Gastroesophageal sphincter (tissue), 4 donors: Measurements from ENCODE around the gene PDX1. TPM values are rescaled to one million over a fixed set of nuclear protein-coding genes. Genes with fewer than 3 reads are reported as not detected.

Experiments
- ATAC-seq: fragments of 150-250 bp; one replicate; pipeline ENCODE4 v1.9.1; 2016; ENCODE audit warnings: mild to moderate bottlenecking, moderate library complexity
- H3K27ac ChIP-seq, 4 donors: fragments of 200-600 bp; sonication (generic) in 3 of 4; 1 replicate in 3 of 4; 2 replicates in 1 of 4; pipeline ENCODE4 v1.5.1; 2016 to 2019
- H3K27me3 ChIP-seq: fragments of 200-600 bp; sonication (generic); one replicate; pipeline ENCODE4 v1.5.1; 2019
- H3K36me3 ChIP-seq, 2 donors: fragments of 200-600 bp; sonication (generic); one replicate each; pipeline ENCODE4 v1.5.1; 2019; ENCODE audit warnings: control low read depth in 1 of 2
- H3K4me1 ChIP-seq, 3 donors: fragments of 200-600 bp; sonication (generic); 1 replicate in 2 of 3; 2 replicates in 1 of 3; pipeline ENCODE4 v1.5.1; 2016 to 2019; ENCODE audit warnings: control low read depth in 2 of 3
- H3K4me3 ChIP-seq, 2 donors: fragments of 200-600 bp; sonication (generic); one replicate each; pipeline ENCODE4 v1.5.1; 2019; ENCODE audit warnings: mild to moderate bottlenecking in 1 of 2, moderate library complexity in 1 of 2
- H3K9me3 ChIP-seq, 3 donors: fragments of 200-600 bp; sonication (generic); one replicate each; pipeline ENCODE4 v1.5.1; 2017 to 2019; ENCODE audit warnings: control low read depth in 2 of 3
- EP300 ChIP-seq: sonication (generic); formaldehyde crosslinking; IDR thresholded peaks from one replicate; pipeline ENCODE4 v1.6.1; 2017; ENCODE audit warnings: antibody characterized with exemption, mild to moderate bottlenecking
- POLR2A ChIP-seq, 2 donors: fragments of 450-650 bp; IDR thresholded peaks; one replicate each; pipeline ENCODE4 v1.6.1; 2017; ENCODE audit warnings: antibody characterized with exemption in 2 of 2, mild to moderate bottlenecking in 2 of 2, moderate library complexity in 1 of 2
- POLR2AphosphoS5 ChIP-seq: sonication (generic); formaldehyde crosslinking; IDR thresholded peaks from one replicate; pipeline ENCODE4 v1.6.1; 2017; ENCODE audit warnings: antibody characterized with exemption
- WGBS, 2 donors: methylation state at CpG; one replicate each; pipeline ENCODE4 v1.1.5; 2018; ENCODE audit warnings: low coverage in 1 of 2; 5-methylcytosine and 5-hydroxymethylcytosine counted together
- total RNA-seq, 4 donors: library from RNA; depleted of rRNA; stranded (reverse); fragments of >200 nt; gene quantifications; one replicate each; pipeline ENCODE4 v1.1.0, GENCODE V29; 2016
- TF ChIP-seq, protein P1 (sequence below), 4 experiments: fragments of 200-600 bp in 2 of 4; fragments of 450-650 bp in 2 of 4; sonication (generic) in 1 of 4; IDR thresholded peaks; one replicate each; pipeline ENCODE4 v1.5.1; 2017 to 2019; ENCODE audit warnings: antibody characterized with exemption in 4 of 4, mild to moderate bottlenecking in 2 of 4, moderate library complexity in 2 of 4

Gene PDX1
- total RNA-seq, 4 donors from 2014 or later: not detected

DNA sequence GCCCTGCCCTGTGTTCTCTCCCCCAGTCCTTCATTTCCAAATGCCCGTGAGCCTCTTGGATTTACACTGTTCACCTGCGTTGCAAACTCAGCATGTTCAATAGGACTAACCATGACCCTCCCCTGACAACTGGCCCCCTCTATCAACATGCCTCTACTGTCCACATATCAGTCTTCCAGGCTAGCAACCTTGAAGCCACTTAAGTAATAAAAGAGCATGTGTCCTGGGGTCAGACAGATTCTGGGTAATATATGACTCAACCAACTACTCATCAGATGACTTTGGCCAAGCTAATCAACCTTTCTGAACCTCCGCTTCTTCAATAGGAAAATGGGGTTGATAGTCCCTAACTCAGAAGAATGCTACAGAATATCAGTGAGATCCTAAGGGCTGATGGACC lies 15.1 kb upstream of the PDX1 start:
- Histone ChIP-seq H3K4me3 (no peak overlapping the region), H3K27me3 (peaks cover 94% of the 10 kb centered on the region), H3K9me3 (no peaks in the 10 kb centered on the region), H3K4me1 (no peaks in the 10 kb centered on the region), H3K36me3 (no peaks in the 10 kb centered on the region), H3K27ac (no peak overlapping the region)
- ATAC-seq: no peak
- no peak for TF ChIP-seq POLR2AphosphoS5
- TF ChIP-seq, protein P1, sequence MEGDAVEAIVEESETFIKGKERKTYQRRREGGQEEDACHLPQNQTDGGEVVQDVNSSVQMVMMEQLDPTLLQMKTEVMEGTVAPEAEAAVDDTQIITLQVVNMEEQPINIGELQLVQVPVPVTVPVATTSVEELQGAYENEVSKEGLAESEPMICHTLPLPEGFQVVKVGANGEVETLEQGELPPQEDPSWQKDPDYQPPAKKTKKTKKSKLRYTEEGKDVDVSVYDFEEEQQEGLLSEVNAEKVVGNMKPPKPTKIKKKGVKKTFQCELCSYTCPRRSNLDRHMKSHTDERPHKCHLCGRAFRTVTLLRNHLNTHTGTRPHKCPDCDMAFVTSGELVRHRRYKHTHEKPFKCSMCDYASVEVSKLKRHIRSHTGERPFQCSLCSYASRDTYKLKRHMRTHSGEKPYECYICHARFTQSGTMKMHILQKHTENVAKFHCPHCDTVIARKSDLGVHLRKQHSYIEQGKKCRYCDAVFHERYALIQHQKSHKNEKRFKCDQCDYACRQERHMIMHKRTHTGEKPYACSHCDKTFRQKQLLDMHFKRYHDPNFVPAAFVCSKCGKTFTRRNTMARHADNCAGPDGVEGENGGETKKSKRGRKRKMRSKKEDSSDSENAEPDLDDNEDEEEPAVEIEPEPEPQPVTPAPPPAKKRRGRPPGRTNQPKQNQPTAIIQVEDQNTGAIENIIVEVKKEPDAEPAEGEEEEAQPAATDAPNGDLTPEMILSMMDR (IDR thresholded peaks at IDR 0.05): no peak
- no peak for TF ChIP-seq POLR2A (IDR thresholded peaks at IDR 0.05)
- TF ChIP-seq EP300: no peak
- WGBS, 2 donors: 89 to 95% methylated on average over 3 of the region's 3 CpGs

GRCh38 chr13:27905650-27906049 lies 14.2 kb upstream of the PDX1 start:
- WGBS, 2 donors: 11 to 75% methylated on average over 1 to 2 of the region's 2 CpGs
- ATAC-seq: no peak

GRCh38 chr13:27907121-27907787 lies 12.5 kb upstream of the PDX1 start:
- Histone ChIP-seq H3K27me3 (peaks cover 96% of the 10 kb centered on the region), H3K36me3 (no peaks in the 10 kb centered on the region), H3K4me1 (no peaks in the 10 kb centered on the region), H3K4me3 (no peak overlapping the region), H3K9me3 (no peaks in the 10 kb centered on the region), H3K27ac (no peak overlapping the region)
- ATAC-seq: no peak
- WGBS, 2 donors: 85 to 91% methylated on average over 3 to 6 of the region's 6 CpGs
- TF ChIP-seq, protein P1 (IDR thresholded peaks at IDR 0.05): no peak
- no peak for TF ChIP-seq POLR2A (IDR thresholded peaks at IDR 0.05)
- no peak for TF ChIP-seq EP300
- no peak for TF ChIP-seq POLR2AphosphoS5

More at GRCh38 chr13:27905650-27906049, 14.2 kb upstream of the PDX1 start:
- no peaks in the 10 kb centered on the region for H3K4me1 ChIP-seq
- H3K4me3 ChIP-seq: no peak overlapping the region
- H3K36me3 ChIP-seq: no peaks in the 10 kb centered on the region
- TF ChIP-seq, protein P1 (IDR thresholded peaks at IDR 0.05): no peak
- no peak for TF ChIP-seq EP300
- no peak for TF ChIP-seq POLR2A (IDR thresholded peaks at IDR 0.05)
- no peak for TF ChIP-seq POLR2AphosphoS5
- no peak overlapping the region for H3K27ac ChIP-seq
- H3K9me3 ChIP-seq: no peaks in the 10 kb centered on the region
- H3K27me3 ChIP-seq: peaks cover 94% of the 10 kb centered on the region

DNA sequence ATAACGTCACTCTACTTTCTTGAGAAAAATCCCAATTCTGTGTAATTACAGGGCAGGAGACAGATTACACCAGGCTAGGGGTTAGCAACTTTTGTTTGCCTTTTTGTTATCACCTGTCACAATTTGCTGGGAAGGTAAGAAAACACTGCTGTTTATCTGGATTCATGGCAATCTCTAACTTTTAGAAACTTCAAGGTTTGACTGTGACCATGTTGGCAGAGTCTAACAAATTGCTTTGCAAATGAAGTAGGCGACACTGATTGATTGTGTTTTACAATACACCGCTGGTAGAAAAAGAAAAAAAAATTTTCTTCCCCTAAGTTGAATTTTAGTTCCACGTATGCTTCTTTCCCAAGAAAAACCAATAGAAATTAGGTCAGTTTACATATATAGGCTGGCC lies 10.4 kb upstream of the PDX1 start:
- no peak overlapping the region for H3K4me3 ChIP-seq
- H3K4me1 ChIP-seq: no peaks in the 10 kb centered on the region
- no peaks in the 10 kb centered on the region for H3K36me3 ChIP-seq
- H3K27me3 ChIP-seq: peaks cover 98% of the 10 kb centered on the region
- no peak overlapping the region for H3K27ac ChIP-seq
- TF ChIP-seq EP300 (no peak), POLR2A (IDR thresholded peaks at IDR 0.05) (no peak), POLR2AphosphoS5 (no peak)
- TF ChIP-seq, protein P1 (IDR thresholded peaks at IDR 0.05): no peak
- no peaks in the 10 kb centered on the region for H3K9me3 ChIP-seq
- WGBS, 2 donors: 14 to 22% methylated on average over 4 of the region's 4 CpGs
- no peak for ATAC-seq

- H3K27me3 ChIP-seq: peaks cover 98% of the 10 kb centered on the region
Measured at GRCh38 chr13:27911521-27911920, 8.3 kb upstream of the PDX1 start.

More at GRCh38 chr13:27911521-27911920, 8.3 kb upstream of the PDX1 start:
- no peaks in the 10 kb centered on the region for H3K4me1 ChIP-seq
- no peak overlapping the region for H3K27ac ChIP-seq
- ATAC-seq: no peak
- H3K9me3 ChIP-seq: no peaks in the 10 kb centered on the region
- H3K4me3 ChIP-seq: no peak overlapping the region
- H3K36me3 ChIP-seq: no peaks in the 10 kb centered on the region
- 26 to 51% methylated on average over 2 of the region's 2 CpGs for WGBS, 2 donors
- no peak for TF ChIP-seq POLR2A (IDR thresholded peaks at IDR 0.05)
- TF ChIP-seq, protein P1 (IDR thresholded peaks at IDR 0.05): no peak
- TF ChIP-seq EP300: no peak
- no peak for TF ChIP-seq POLR2AphosphoS5
